PC-3 (cell line): ENCODE results near the gene AIG1. TPM values are rescaled to one million over a fixed set of nuclear protein-coding genes. Genes with fewer than 3 reads are reported as not detected.

Source experiments
- ATAC-seq: fragments of 200-7000 bp; cut with Tn5 transposase; 2 replicates; pipeline ENCODE4 v1.9.1; 2020; ENCODE audit warnings: mild to moderate bottlenecking, moderate library complexity
- BruUV-seq: library from RNA; stranded (reverse); fragments of 400-500 nt; replicated peaks from 2 replicates; lab custom pipeline; 2021; lab: Mats Ljungman, UMichigan
- CTCF ChIA-PET: fragments of 300-600 bp; sonication (Branson Sonifier 250); formaldehyde crosslinking; loops from one replicate; lab custom pipeline; 2022; ENCODE audit warnings: antibody characterized with exemption; lab: Charles Lee
- POLR2A ChIA-PET: fragments of 300-600 bp; sonication (Branson Sonifier 250); formaldehyde crosslinking; loops from one replicate; lab custom pipeline; 2022; ENCODE audit warnings: antibody characterized with exemption; ENCODE audit not compliant: unreplicated experiment; lab: Charles Lee
- DNase-seq: peaks from one replicate; pipeline ENCODE4 v3.0.0-alpha.2; 2015
- H2AFZ ChIP-seq: fragments of 300-600 bp; sonication (generic); 2 replicates; pipeline ENCODE4 v1.6.0; 2016; ENCODE audit warnings: antibody characterized with exemption, low read length
- H3F3A ChIP-seq: fragments of 300-600 bp; sonication (generic); one replicate; pipeline ENCODE4 v1.6.0; 2017; ENCODE audit warnings: antibody characterized with exemption, low read length, control low read depth, mild to moderate bottlenecking; ENCODE audit not compliant: unreplicated experiment
- H3K27ac ChIP-seq: fragments of 300-600 bp; sonication (generic); 2 replicates; pipeline ENCODE4 v1.5.1; 2016; ENCODE audit warnings: mild to moderate bottlenecking, low read length
- H3K27me3 ChIP-seq: fragments of 300-600 bp; sonication (generic); 2 replicates; pipeline ENCODE4 v1.6.1; 2016; ENCODE audit warnings: low read length, mixed read lengths
- H3K36me3 ChIP-seq: fragments of 300-600 bp; sonication (generic); 2 replicates; pipeline ENCODE4 v1.6.1; 2016; ENCODE audit warnings: low read depth, mixed run types, low read length, mixed read lengths
- H3K4me1 ChIP-seq: fragments of 300-600 bp; sonication (generic); 2 replicates; pipeline ENCODE4 v1.5.1; 2016; ENCODE audit warnings: low read length; ENCODE audit not compliant: insufficient read depth
- H3K4me2 ChIP-seq: fragments of 300-600 bp; sonication (generic); 2 replicates; pipeline ENCODE4 v1.6.0; 2016; ENCODE audit warnings: low read length
- H3K4me3 ChIP-seq: fragments of 300-600 bp; sonication (generic); 2 replicates; pipeline ENCODE4 v1.5.1; 2016; ENCODE audit warnings: mild to moderate bottlenecking, low read length, mixed read lengths
- H3K79me2 ChIP-seq: fragments of 300-600 bp; sonication (generic); 2 replicates; pipeline ENCODE4 v1.6.1; 2017; ENCODE audit warnings: low read length, mixed read lengths
- H3K9ac ChIP-seq: fragments of 300-600 bp; sonication (generic); 2 replicates; pipeline ENCODE4 v1.6.0; 2016; ENCODE audit warnings: mild to moderate bottlenecking, low read length
- H3K9me2 ChIP-seq: fragments of 300-600 bp; sonication (generic); replicated peaks from 2 replicates; pipeline ENCODE4 v1.6.1; 2016; ENCODE audit warnings: mixed run types, low read length, mixed read lengths
- H3K9me3 ChIP-seq: fragments of 300-600 bp; sonication (generic); 2 replicates; pipeline ENCODE4 v1.6.1; 2016; ENCODE audit warnings: low read length, mixed read lengths
- H4K20me1 ChIP-seq: fragments of 300-600 bp; sonication (generic); 2 replicates; pipeline ENCODE4 v1.6.1; 2016; ENCODE audit warnings: low read length, mixed read lengths
- EZH2 ChIP-seq: fragments of 300-600 bp; sonication (generic); IDR thresholded peaks from one replicate; pipeline ENCODE4 v1.6.1; 2017; ENCODE audit warnings: antibody characterized with exemption, mild to moderate bottlenecking, low read length; ENCODE audit not compliant: unreplicated experiment
- EZH2phosphoT487 ChIP-seq: fragments of 300-600 bp; sonication (generic); IDR thresholded peaks from 2 replicates; pipeline ENCODE4 v1.6.1; 2018; ENCODE audit warnings: mild to moderate bottlenecking, antibody characterized with exemption, low read length, borderline replicate concordance
- intact Hi-C: fragments of 100-400 bp; cut with micrococcal nuclease; formaldehyde crosslinking; loops from 2 replicates; pipeline ENCODE4 v1.9.0; 2023
- total RNA-seq: library from RNA; depleted of rRNA; stranded (reverse); fragments of >200 nt; gene quantifications from 2 replicates; pipeline ENCODE4 v1.2.3, GENCODE V29; 2014
- TF ChIP-seq, protein P1 (sequence below): fragments of 300-600 bp; sonication (generic); conservative IDR thresholded peaks from 2 replicates; pipeline ENCODE4 v1.5.1; 2017; ENCODE audit warnings: antibody characterized with exemption, low read depth, mild to moderate bottlenecking, low read length

AIG1 gene
- total RNA-seq, 1 experiment from 2014 or later: 32.7 TPM

DNA sequence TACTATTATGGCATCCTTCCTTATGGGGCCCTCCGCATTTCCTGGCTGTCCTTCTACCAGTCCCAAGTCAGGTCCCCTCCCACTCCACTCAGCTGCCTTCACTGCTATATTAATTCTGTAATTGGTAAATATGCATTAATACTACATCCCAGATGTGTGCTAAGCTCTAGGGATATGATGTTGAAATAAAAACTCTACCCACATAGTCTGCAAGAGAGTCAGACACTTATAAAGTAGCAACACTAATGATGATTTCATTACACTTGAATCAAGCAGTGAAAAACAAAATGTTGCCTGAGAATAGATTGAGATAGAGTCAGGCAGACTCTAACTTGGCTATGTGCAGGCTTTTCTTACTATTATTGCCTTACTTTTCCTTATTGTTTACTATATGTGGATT lies 62.4 kb downstream of the AIG1 start:
- intact Hi-C loops: no loop called here
- Histone ChIP-seq H3K27ac (no peak overlapping the region), H3K4me1 (no peaks in the 10 kb centered on the region), H3K4me3 (no peak overlapping the region), H3K4me2 (no peak overlapping the region), H4K20me1 (no peaks in the 10 kb centered on the region), H3K79me2 (no peaks in the 10 kb centered on the region), H3K9me3 (no peaks in the 10 kb centered on the region), H3K36me3 (no peaks in the 10 kb centered on the region; the same call in 1 of the 2 replicates), H3K9ac (no peak overlapping the region), H3K27me3 (no peaks in the 10 kb centered on the region), H2AFZ (no peak overlapping the region), H3K9me2 (no peaks in the 10 kb centered on the region), H3F3A (no peaks in the 10 kb centered on the region)
- ChIA-PET POLR2A (no interaction called here), CTCF (no interaction called here)
- BruUV-seq: no TSS peak
- ATAC-seq (no peak), DNase-seq (no peak)
- no peak for TF ChIP-seq EZH2
- no peak for TF ChIP-seq EZH2phosphoT487
- TF ChIP-seq, protein P1, sequence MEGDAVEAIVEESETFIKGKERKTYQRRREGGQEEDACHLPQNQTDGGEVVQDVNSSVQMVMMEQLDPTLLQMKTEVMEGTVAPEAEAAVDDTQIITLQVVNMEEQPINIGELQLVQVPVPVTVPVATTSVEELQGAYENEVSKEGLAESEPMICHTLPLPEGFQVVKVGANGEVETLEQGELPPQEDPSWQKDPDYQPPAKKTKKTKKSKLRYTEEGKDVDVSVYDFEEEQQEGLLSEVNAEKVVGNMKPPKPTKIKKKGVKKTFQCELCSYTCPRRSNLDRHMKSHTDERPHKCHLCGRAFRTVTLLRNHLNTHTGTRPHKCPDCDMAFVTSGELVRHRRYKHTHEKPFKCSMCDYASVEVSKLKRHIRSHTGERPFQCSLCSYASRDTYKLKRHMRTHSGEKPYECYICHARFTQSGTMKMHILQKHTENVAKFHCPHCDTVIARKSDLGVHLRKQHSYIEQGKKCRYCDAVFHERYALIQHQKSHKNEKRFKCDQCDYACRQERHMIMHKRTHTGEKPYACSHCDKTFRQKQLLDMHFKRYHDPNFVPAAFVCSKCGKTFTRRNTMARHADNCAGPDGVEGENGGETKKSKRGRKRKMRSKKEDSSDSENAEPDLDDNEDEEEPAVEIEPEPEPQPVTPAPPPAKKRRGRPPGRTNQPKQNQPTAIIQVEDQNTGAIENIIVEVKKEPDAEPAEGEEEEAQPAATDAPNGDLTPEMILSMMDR: no peak

- H3F3A ChIP-seq: no peaks in the 10 kb centered on the region
- H3K9ac ChIP-seq: no peak overlapping the region
- H4K20me1 ChIP-seq: no peaks in the 10 kb centered on the region
- no peak for ATAC-seq
- H3K4me2 ChIP-seq: no peak overlapping the region
- no peaks in the 10 kb centered on the region for H3K27me3 ChIP-seq
- CTCF ChIA-PET: no interaction called here
- DNase-seq: no peak
- H3K36me3 ChIP-seq: no peaks in the 10 kb centered on the region
- H3K79me2 ChIP-seq: no peaks in the 10 kb centered on the region
- no peak overlapping the region for H3K4me3 ChIP-seq
- H3K9me3 ChIP-seq: no peaks in the 10 kb centered on the region
- POLR2A ChIA-PET: no interaction called here
- H2AFZ ChIP-seq: no peak overlapping the region
- TF ChIP-seq EZH2: no peak
- TF ChIP-seq, protein P1: no peak
- no peak for TF ChIP-seq EZH2phosphoT487
- H3K4me1 ChIP-seq: no peaks in the 10 kb centered on the region
- intact Hi-C loops: no loop called here
- no peak overlapping the region for H3K27ac ChIP-seq
- BruUV-seq: no TSS peak
- H3K9me2 ChIP-seq: no peaks in the 10 kb centered on the region
These were observed 63.3 kb downstream of the AIG1 start for GRCh38 chr6:143123941-143124340.

DNA sequence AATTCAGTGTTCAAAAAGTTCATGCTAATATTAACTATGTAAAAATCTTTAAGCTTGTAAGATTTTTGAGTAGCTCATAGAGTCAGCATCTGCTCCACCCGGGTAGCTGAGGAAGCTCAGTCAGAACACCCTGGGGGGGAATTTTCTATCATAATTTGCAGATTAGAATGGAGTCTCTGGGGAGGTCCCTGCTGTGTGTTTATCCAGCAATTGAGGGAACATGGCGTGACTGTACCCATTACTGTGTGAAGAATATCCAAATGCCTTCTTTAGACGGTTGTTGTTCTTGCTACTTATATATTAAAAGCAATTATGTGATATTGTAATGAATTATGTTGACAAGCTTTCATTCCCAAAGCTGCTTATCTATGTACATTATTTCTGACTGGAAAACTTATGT lies 64.8 kb downstream of the AIG1 start:
- no peaks in the 10 kb centered on the region for H3K27me3 ChIP-seq
- TF ChIP-seq EZH2: no peak
- no peak overlapping the region for H3K4me2 ChIP-seq
- no peak for DNase-seq
- POLR2A ChIA-PET: no interaction called here
- no peak overlapping the region for H3K4me3 ChIP-seq
- H2AFZ ChIP-seq: no peak overlapping the region
- BruUV-seq: no TSS peak
- no peaks in the 10 kb centered on the region for H3K9me2 ChIP-seq
- no peak overlapping the region for H3K9ac ChIP-seq
- no peak overlapping the region for H3K27ac ChIP-seq
- no peaks in the 10 kb centered on the region for H3K4me1 ChIP-seq
- no peaks in the 10 kb centered on the region for H3F3A ChIP-seq
- ATAC-seq: no peak
- intact Hi-C loops: no loop called here
- H3K36me3 ChIP-seq: 0 out of 2 replicates have a peak, but pooled peaks cover under 1% of the 10 kb centered on the region
- no peaks in the 10 kb centered on the region for H4K20me1 ChIP-seq
- CTCF ChIA-PET: no interaction called here
- no peaks in the 10 kb centered on the region for H3K79me2 ChIP-seq
- no peaks in the 10 kb centered on the region for H3K9me3 ChIP-seq
